Ectodermal cell (in vitro differentiated cells): ENCODE data around the gene ARMC7.
"Not testable (repeated sequence)": the region's sequence is repeated elsewhere in the genome, so short reads cannot be mapped to it uniquely, and the experiment has no call there.

ENCODE experiments used
- H3K27ac ChIP-seq: 2 replicates; pipeline ENCODE4 v1.7.0; 2013; ENCODE audit warnings: mild to moderate bottlenecking, low read depth, low read length; ENCODE audit not compliant: insufficient read depth, poor library complexity, severe bottlenecking
- H3K27me3 ChIP-seq: 2 replicates; pipeline ENCODE4 v1.7.0; 2013; ENCODE audit warnings: mild to moderate bottlenecking, low read length; ENCODE audit not compliant: insufficient read depth, control insufficient read depth, poor library complexity, severe bottlenecking
- H3K36me3 ChIP-seq: one replicate; pipeline ENCODE4 v1.7.0; 2013; ENCODE audit warnings: low read length; ENCODE audit not compliant: control insufficient read depth, insufficient read depth
- H3K4me1 ChIP-seq: one replicate; pipeline ENCODE4 v1.7.0; 2013; ENCODE audit warnings: low read length; ENCODE audit not compliant: control insufficient read depth, insufficient read depth
- H3K4me3 ChIP-seq: 2 replicates; pipeline ENCODE4 v1.7.0; 2013; ENCODE audit warnings: low read depth, low read length, control low read depth; ENCODE audit not compliant: insufficient read depth
- H3K9me3 ChIP-seq: 2 replicates; pipeline ENCODE4 v1.7.0; 2013; ENCODE audit warnings: mild to moderate bottlenecking, low read length, moderate library complexity; ENCODE audit not compliant: control insufficient read depth
- WGBS, 2 experiments: methylation state at CpG; one replicate each; pipeline ENCODE4 v1.1.7; 2013; ENCODE audit warnings: missing lambda C conversion rate in 2 of 2; 5-methylcytosine and 5-hydroxymethylcytosine counted together

ARMC7 gene

DNA sequence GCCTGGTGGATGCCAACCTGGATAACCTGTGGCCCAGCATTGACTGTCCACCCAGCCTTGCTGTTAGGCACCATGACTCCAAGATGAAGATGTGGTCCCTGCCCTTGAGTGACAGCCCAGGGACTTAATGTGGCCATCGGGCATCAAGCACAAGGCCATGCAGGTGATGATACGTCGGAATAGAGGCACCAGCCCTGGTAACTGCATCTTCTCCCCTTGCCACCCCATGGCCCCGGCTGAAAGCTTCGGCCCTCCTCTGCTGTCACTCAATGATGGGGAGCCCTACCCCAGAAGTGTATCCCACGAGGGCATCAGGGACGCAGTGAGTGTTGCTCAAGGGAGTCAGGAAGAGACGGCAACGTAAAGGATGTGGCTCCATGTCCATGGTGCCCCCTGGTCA lies 19.8 kb downstream of the ARMC7 start:
- H3K27ac ChIP-seq, result no peak overlapping the region
- H3K4me1 ChIP-seq, result peaks cover 6% of the 10 kb centered on the region
- peaks cover 13% of the 10 kb centered on the region for H3K36me3 ChIP-seq
- 90 to 92% methylated on average over 9 of the region's 9 CpGs for WGBS, 2 experiments
- H3K9me3 ChIP-seq, result no peaks in the 10 kb centered on the region
- H3K4me3 ChIP-seq, result no peak overlapping the region
- H3K27me3 ChIP-seq, result no peaks in the 10 kb centered on the region

DNA sequence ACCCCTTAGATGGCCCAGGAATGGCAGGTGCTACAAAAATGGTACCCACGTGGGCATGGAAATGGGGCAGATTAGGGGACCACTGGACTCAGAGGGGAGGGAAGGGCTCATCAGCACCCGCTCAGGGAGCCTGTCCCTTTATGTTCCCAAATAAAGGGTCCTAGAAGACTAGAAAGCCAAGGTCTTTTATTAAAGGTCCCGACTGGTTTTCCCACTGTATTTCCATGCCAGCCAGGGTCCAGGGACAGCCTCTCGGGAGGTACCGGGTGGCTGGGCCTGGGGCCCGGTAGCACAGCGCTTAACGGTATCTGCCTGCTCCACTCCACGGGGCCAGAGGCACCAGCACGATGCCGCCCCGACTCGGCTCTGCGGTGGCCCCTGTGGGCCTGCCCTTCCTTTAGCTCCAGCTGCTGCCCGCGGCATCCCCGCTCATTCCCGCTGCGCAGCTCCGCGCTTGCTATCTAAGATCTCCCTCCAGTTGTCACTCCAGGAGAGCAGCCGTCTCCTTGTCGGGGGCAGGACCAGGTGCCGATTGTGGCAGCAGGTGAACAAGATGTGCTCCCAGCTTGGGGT lies 20.4 kb downstream of the ARMC7 start:
- Histone ChIP-seq H3K27ac (no peak overlapping the region), H3K4me1 (peaks cover 6% of the 10 kb centered on the region), H3K9me3 (no peaks in the 10 kb centered on the region), H3K36me3 (peaks cover 13% of the 10 kb centered on the region), H3K4me3 (peak overlapping the region; percentile 90), H3K27me3 (no peaks in the 10 kb centered on the region)
- WGBS, 2 experiments, result 89 to 90% methylated on average over 24 of the region's 24 CpGs

DNA sequence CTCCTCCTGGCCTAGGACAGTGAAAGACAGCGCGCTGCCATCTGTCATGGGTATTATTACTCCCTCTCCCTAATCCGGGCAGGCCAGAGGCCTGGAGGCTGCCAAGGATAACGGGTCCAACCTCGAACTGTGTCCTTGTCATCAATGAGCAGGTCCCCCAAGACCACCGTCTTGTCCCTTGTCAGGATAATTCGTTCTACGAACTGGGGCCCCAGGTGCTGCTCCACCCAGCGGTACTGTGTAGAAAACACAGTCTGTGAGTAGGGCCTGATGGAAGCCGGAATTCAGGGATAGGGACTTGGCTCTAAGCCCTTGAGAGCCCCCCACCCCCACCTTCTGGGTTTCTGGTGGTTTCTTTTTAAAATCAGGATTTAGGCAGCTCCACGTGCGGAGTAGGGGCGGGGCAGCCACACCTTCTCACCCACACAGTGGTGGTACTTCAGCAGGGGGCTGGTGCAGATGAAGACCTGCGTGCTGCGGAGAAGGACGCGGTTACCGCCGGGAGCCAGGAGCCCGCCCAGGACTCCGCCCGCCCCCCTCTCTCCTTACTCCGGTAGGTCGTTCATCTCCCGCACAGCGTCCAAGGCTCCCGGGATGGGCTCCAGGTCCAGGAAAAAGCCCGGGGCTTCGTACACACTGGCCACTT lies 21.0 kb downstream of the ARMC7 start:
- 10 to 11% methylated on average over 29 of the region's 29 CpGs for WGBS, 2 experiments
- peaks cover 18% of the 10 kb centered on the region for H3K36me3 ChIP-seq
- peak overlapping the region; percentile 90 for H3K4me3 ChIP-seq
- no peaks in the 10 kb centered on the region for H3K9me3 ChIP-seq
- no peaks in the 10 kb centered on the region for H3K27me3 ChIP-seq
- peak overlapping the region; percentile 90 for H3K27ac ChIP-seq
- peaks cover 6% of the 10 kb centered on the region for H3K4me1 ChIP-seq

DNA sequence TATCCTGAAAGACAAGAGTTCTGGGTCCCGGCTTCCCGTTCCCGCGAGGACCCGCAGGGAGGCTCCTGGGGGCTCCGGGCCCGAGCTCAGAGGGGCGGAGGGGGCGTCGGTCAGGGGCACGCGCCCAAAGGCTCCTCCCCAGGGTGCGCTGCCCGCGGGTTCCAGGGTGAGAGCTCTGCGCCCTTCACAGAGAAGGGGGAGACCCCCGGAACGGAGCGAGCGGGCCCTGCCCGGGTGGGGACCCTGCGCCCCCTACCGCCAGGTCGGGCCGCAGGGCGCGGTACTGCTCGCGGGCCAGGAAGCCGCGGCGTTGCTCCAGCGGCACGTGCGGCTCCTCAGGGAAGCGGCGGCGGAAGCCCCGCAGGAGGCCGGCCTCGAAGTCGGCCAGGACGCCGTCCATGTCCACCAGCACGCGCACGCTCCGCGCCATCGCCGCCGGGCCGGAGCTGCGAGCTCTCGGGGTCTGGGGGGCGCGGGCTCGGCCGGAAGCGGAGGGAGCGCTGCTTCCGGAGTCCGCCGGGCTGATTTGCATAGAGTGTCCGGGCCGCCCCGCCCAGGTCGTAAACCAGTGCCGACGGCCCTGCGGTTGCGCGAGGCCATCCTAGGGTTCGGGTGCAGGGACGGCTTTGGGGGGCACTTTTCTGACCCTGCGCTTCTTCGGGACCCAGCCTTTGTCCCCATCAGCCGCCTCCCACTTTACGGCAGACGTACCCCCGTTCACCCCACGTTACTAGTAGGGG lies 21.7 kb downstream of the ARMC7 start, which contains the start of gene NT5C:
Gene NT5C (minus strand): TSS at position 465 of the 740 bp plus-strand sequence. CDS start 35 bp downstream, at position 430.
- H3K4me3 ChIP-seq, result peak within 1 kb of the TSS; percentile 90
- peak within 1 kb of the TSS; percentile 90 for H3K27ac ChIP-seq
- H3K27me3 ChIP-seq, result no peaks in the 10 kb centered on the region
- WGBS, 2 experiments, result 1% methylated on average over 82 of the region's 82 CpGs
- H3K36me3 ChIP-seq, result peaks cover 21% of the 10 kb centered on the region
- H3K4me1 ChIP-seq, result peaks cover 6% of the 10 kb centered on the region
- H3K9me3 ChIP-seq, result no peaks in the 10 kb centered on the region

DNA sequence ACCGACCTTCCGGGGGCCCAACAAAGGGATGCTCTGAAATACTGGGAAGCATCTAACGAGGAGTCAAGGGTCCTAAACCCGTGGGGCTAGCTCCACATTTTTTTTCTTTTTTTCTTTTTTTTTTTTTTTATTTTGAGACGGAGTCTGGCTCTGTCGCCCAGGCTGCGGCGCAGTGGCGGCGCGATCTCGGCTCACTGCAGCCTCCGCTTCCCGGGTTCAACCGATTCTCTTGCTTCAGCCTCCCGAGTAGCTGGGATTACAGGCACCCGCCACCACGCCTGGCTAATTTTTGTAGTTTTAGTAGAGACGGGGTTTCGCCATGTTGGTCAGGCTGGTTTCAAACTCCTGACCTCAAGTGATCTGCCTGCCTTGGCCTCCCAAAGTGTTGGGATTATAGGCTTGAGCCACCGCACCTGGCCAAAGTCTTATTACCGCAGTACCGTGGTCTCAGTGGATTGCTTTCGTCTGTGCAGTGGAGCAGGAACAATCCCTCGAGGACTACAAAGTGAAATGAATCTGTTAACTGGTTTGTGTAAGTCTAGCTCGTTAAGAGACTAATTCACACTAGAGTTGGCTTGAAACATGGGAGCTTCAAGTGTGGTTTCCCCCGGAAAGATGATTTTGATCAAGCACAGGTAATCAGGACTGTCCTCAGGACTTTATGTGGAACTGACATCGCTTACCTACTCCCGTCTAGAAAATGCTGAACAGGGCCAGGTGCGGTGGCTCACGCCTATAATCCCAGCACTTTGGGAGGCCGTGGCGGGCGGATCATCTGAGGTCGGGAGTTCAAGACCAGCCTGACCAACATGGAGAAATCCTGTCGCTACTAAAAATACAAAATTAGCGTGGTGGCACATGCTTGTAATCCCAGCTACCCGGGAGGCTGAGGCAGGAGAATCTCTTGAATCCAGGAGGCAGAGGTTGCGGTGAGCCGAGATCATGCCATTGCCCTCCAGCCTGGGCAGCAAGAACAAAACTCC lies 22.5 kb downstream of the ARMC7 start:
- H3K9me3 ChIP-seq, H3K27me3 ChIP-seq, H3K4me1 ChIP-seq: not testable (repeated sequence)
- Histone ChIP-seq H3K36me3 (peaks cover 21% of the 10 kb centered on the region), H3K4me3 (peak overlapping the region; percentile 90), H3K27ac (peak overlapping the region; percentile 41)
- 88% methylated on average over 40 of the region's 40 CpGs for WGBS, 2 experiments

DNA sequence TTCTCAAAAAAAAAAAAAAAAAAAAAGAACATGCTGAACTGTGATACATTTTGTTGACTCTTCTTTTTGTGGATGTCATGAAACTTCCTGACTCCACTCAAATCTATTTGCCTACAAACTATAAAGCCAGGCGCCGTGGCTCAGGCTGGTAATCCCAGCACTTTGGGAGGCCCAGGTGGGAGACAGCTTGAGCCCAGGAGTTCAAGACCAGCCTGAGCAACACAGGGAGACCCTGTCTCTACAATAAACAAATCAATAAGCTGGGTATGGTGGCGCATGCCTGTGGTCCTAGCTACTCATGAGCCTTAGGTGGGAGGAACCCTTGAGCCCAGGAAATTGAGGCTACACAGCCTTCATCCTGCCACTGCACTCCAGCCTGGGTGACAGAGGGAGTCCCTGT lies 23.2 kb downstream of the ARMC7 start:
- 91 to 93% methylated on average over 3 of the region's 3 CpGs for WGBS, 2 experiments
- Histone ChIP-seq H3K4me1 (peaks cover 6% of the 10 kb centered on the region), H3K4me3 (no peak overlapping the region), H3K36me3 (peaks cover 21% of the 10 kb centered on the region), H3K9me3 (no peaks in the 10 kb centered on the region), H3K27me3 (no peaks in the 10 kb centered on the region), H3K27ac (no peak overlapping the region)

DNA sequence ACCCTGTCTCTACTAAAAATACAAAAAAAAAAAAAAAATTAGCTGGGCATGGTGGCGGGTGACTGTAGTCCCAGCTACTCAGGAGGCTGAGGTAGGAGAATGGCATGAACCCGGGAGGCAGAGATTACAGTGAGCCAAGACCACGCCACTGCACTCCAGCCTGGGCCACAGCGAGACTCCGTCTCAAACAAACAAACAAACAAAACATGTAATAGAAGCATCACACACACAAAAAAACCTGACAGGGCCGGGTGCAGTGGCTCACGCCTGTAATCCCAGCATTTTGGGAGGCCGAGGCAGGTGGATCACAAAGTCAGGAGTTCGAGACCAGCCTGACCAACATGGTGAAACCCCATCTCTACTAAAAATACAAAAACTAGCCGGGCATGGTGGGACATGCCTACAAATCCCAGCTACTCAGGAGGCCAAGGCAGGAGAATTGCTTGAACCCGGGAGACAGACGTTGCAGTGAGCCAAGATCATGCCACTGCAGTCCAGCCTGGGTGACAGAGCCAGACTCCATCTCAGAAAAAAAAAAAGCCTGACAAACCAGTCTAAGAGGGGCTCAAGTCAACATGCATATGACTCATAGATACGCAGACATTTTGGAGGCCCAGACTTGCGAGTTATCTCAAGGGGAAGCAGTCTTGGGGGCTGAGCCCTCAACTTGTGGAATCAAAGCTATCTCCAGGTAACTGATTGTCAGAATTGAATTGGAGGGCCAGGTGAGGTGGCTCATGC lies 24.0 kb downstream of the ARMC7 start:
- not testable (repeated sequence) for H3K27ac ChIP-seq, H3K27me3 ChIP-seq, H3K4me1 ChIP-seq, H3K9me3 ChIP-seq, H3K4me3 ChIP-seq
- 90 to 91% methylated on average over 14 of the region's 14 CpGs for WGBS, 2 experiments
- peaks cover 16% of the 10 kb centered on the region for H3K36me3 ChIP-seq

DNA sequence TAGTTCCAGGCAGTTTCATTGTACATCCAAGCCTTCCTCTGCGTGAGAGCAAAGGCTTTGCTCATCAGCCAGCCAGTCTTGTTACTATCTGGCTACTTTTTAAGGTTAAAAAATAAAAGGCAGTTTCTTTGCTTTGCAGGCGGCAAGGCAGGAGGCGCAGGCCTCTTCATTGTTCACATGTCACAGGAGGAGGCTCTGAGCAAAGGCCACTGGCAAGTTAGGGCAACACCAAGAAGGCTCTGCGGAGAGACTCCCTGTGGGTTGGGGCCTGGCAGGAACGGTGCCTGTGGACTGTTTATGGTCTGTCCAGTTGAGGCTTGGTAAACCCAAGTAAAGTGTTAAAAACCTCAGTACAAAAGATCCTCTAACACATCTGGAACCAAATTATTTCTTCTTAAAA lies 25.7 kb downstream of the ARMC7 start:
- Histone ChIP-seq H3K9me3 (no peaks in the 10 kb centered on the region), H3K27me3 (no peaks in the 10 kb centered on the region), H3K4me1 (peaks cover 2% of the 10 kb centered on the region), H3K4me3 (no peak overlapping the region), H3K27ac (peak overlapping the region; percentile 36), H3K36me3 (peaks cover 20% of the 10 kb centered on the region)
- WGBS, 2 experiments, result 70 to 81% methylated on average over 5 of the region's 5 CpGs

DNA sequence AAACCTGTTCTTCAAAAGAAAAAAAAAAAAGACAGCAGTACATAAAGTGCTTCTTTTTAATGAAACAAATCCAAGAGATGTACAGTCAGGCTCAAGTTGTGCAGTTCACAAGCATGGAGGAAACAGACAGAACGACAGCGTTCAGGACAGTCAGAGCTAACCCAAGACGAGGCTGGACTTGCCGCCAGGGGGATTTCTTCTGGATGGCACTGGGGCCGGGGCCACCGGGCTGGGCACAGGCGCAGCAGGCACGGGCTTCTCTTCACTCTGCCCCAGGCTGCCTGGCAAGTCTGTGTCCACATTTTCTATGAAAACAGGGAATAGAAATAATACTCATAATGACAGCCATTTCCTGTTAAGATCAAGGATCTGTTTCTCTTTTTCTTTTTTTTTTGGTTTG lies 26.2 kb downstream of the ARMC7 start:
- Histone ChIP-seq H3K27ac (no peak overlapping the region), H3K36me3 (peaks cover 25% of the 10 kb centered on the region), H3K4me3 (no peak overlapping the region), H3K4me1 (no peaks in the 10 kb centered on the region), H3K27me3 (no peaks in the 10 kb centered on the region), H3K9me3 (no peaks in the 10 kb centered on the region)
- WGBS, 2 experiments, result 92 to 94% methylated on average over 8 of the region's 8 CpGs
